ENCODE data around the gene PHIP. TPM values are rescaled to one million over a fixed set of nuclear protein-coding genes. Genes with fewer than 3 reads are reported as not detected.

PHIP gene
- total RNA-seq, 4 donors from 2014 or later, result 20.2 to 65.2 (median 25.1) TPM

DNA sequence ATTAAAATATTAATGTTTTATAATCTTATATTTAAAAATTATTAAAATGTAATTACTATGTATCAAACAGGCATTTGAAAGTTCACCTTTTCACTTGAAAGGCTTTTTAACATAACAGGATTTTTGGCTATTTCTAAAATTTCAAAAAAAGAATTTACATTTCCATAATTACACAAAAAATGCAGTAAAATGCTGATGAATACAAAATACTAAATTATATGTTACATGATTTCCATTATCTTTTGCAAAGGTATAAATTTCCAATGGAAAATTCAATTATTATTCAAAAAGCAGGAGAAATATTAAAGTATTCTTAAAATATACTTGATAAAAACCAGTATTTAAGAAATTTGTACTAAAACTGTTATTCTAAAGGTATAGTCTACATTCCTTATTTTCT, 66.1 kb downstream of the PHIP start:
- TF ChIP-seq POLR2A (IDR thresholded peaks at IDR 0.05), result no peak
- TF ChIP-seq, protein P1, sequence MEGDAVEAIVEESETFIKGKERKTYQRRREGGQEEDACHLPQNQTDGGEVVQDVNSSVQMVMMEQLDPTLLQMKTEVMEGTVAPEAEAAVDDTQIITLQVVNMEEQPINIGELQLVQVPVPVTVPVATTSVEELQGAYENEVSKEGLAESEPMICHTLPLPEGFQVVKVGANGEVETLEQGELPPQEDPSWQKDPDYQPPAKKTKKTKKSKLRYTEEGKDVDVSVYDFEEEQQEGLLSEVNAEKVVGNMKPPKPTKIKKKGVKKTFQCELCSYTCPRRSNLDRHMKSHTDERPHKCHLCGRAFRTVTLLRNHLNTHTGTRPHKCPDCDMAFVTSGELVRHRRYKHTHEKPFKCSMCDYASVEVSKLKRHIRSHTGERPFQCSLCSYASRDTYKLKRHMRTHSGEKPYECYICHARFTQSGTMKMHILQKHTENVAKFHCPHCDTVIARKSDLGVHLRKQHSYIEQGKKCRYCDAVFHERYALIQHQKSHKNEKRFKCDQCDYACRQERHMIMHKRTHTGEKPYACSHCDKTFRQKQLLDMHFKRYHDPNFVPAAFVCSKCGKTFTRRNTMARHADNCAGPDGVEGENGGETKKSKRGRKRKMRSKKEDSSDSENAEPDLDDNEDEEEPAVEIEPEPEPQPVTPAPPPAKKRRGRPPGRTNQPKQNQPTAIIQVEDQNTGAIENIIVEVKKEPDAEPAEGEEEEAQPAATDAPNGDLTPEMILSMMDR (IDR thresholded peaks at IDR 0.05), result no peak
- Histone ChIP-seq H3K36me3 (peaks cover 0 to 46% (median 0%) of the 10 kb centered on the region in 3 donors), H3K4me3 (no peak overlapping the region), H3K4me1 (no peaks in the 10 kb centered on the region), H3K9me3 (no peaks in the 10 kb centered on the region), H3K27me3 (no peaks in the 10 kb centered on the region), H3K27ac (no peak overlapping the region)
- no peak for DNase-seq

DNA sequence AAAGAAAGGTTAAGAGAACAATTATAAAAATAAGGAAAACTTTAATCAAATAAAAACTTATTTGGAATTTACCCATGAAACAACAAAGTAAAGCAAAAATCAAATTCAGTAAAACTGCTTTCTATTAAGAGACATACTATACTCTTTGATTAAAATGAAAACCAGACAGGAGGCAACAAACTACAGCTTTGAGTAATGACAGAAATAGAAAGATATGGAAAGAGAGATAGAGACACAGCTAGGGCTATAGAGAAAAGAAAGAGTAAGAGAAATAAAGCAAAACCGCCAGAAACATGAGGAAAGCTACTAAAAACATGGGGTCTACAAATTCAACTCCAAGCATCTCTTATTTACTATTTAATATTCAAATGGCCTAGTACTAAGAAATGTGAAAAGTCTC, 67.6 kb downstream of the PHIP start:
- TF ChIP-seq, protein P1 (IDR thresholded peaks at IDR 0.05), result no peak
- no peak for TF ChIP-seq POLR2A (IDR thresholded peaks at IDR 0.05)
- no peak overlapping the region for H3K4me3 ChIP-seq
- DNase-seq, result no peak
- no peaks in the 10 kb centered on the region for H3K27me3 ChIP-seq
- H3K4me1 ChIP-seq, result no peaks in the 10 kb centered on the region
- no peak overlapping the region for H3K27ac ChIP-seq
- H3K9me3 ChIP-seq, result no peaks in the 10 kb centered on the region
- H3K36me3 ChIP-seq, result peaks cover 0 to 31% (median 0%) of the 10 kb centered on the region in 3 donors

DNA sequence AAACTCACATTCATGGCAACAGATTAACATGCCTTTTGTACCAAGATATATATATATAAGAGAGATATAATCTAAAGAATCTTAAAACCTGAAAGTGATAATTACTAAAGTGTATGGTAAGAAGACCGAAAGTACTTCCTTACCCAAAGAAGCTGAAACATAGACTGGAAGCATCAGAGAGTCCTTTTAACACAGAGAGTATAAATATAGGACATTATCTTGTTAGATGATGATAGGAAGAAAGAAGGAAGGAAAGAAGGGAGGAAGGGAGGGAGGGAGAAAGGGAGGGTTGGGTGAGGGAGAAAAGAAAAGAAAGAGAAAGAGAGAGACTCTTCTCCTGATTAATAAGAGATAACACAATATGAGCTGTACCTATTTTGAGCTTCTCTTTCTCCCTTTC, 68.2 kb downstream of the PHIP start:
- Histone ChIP-seq H3K4me1 (no peaks in the 10 kb centered on the region), H3K36me3 (peaks cover 0 to 29% (median 0%) of the 10 kb centered on the region in 3 donors), H3K27ac (no peak overlapping the region), H3K4me3 (no peak overlapping the region), H3K9me3 (no peaks in the 10 kb centered on the region), H3K27me3 (no peaks in the 10 kb centered on the region)
- TF ChIP-seq, protein P1 (IDR thresholded peaks at IDR 0.05), result no peak
- TF ChIP-seq POLR2A (IDR thresholded peaks at IDR 0.05), result no peak
- no peak for DNase-seq

DNA sequence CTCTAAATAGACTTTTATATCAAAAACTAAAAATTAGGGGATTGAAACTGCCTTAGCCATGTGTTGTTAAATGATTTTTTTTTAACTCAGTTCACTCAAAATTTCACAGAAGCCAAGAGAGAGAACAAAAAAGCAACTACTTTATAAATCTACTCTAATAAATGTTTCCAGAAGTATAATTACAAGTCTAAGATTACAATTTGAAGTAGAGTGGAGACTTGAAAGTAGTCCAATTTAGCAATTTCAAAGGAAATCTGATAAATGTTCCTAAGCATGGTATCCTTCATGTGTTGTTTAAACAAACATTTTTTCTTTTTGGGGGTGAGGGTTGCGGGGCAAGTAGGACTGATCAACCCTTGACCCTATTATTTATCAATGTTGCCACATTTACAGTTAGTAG, 72.6 kb downstream of the PHIP start:
- DNase-seq, result no peak
- no peaks in the 10 kb centered on the region for H3K9me3 ChIP-seq
- H3K4me3 ChIP-seq, result no peak overlapping the region
- no peaks in the 10 kb centered on the region for H3K27me3 ChIP-seq
- TF ChIP-seq POLR2A (IDR thresholded peaks at IDR 0.05), result no peak
- TF ChIP-seq, protein P1 (IDR thresholded peaks at IDR 0.05), result no peak
- peaks cover 0 to 49% (median 0%) of the 10 kb centered on the region in 3 donors for H3K36me3 ChIP-seq
- H3K27ac ChIP-seq, result no peak overlapping the region
- no peaks in the 10 kb centered on the region for H3K4me1 ChIP-seq

DNA sequence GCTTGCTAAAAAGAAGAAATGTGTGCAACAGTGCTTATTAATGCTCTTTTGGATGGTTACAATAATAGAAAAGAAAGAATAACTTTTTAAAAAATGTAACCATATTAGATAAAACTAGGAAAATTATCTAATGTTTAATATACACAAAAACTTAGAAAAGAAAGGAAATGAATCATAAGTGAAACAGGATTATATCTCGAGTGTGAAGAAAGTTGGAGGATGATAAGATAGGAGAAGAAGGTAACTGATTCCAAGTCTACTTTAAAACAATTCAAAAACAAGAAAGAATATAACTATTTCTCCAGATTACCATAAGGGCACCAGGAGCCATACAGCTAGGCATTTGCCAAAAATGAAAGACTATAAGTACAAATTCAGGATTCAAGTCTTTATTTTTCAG, 73.0 kb downstream of the PHIP start:
- Histone ChIP-seq H3K27ac (no peak overlapping the region), H3K27me3 (no peaks in the 10 kb centered on the region), H3K4me3 (no peak overlapping the region), H3K36me3 (peaks cover 0 to 50% (median 0%) of the 10 kb centered on the region in 3 donors), H3K9me3 (no peaks in the 10 kb centered on the region), H3K4me1 (no peaks in the 10 kb centered on the region)
- no peak for DNase-seq
- TF ChIP-seq, protein P1 (IDR thresholded peaks at IDR 0.05), result no peak
- TF ChIP-seq POLR2A (IDR thresholded peaks at IDR 0.05), result no peak

DNA sequence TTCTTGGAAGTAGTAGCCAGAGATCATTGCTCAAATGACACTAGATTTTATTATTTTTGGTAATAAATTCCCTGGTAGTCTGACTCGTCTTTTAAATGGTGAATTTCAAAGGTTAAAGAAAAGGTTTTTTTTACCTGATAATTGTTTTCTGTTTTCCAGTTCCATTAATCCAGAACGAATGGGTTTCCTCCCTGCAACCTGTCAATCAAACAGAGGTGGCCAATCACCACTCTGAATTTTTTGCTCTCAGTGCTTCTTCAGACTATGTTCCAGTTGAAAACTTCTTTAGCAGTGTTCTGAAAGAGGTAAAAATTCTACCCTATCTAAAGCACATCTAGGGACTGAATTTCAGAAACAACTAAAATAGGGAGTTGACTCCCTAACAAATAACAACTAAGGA, 73.8 kb downstream of the PHIP start:
- peaks cover 0 to 51% (median 0%) of the 10 kb centered on the region in 3 donors for H3K36me3 ChIP-seq
- no peaks in the 10 kb centered on the region for H3K9me3 ChIP-seq
- DNase-seq, result no peak
- H3K4me3 ChIP-seq, result no peak overlapping the region
- TF ChIP-seq, protein P1 (IDR thresholded peaks at IDR 0.05), result no peak
- TF ChIP-seq POLR2A (IDR thresholded peaks at IDR 0.05), result no peak
- H3K27ac ChIP-seq, result no peak overlapping the region
- H3K4me1 ChIP-seq, result no peaks in the 10 kb centered on the region
- no peaks in the 10 kb centered on the region for H3K27me3 ChIP-seq

Data from Peyer's patch (tissue), 4 donors.